Sciatic nerve (tissue), 2 donors: ENCODE measurements around the gene QSOX2. TPM values are rescaled to one million over a fixed set of nuclear protein-coding genes. Genes with fewer than 3 reads are reported as not detected.
A peak's percentile ranks its signal among the peaks of the same experiment; 100 is the strongest.
"Not testable (repeated sequence)": the region's sequence is repeated elsewhere in the genome, so short reads cannot be mapped to it uniquely, and the experiment has no call there.

Source experiments
- ATAC-seq: fragments of 200-7000 bp; cut with Tn5 transposase; one replicate; pipeline ENCODE4 v1.9.1; 2020; ENCODE audit warnings: mild to moderate bottlenecking, moderate library complexity
- DNase-seq: peaks from one replicate; pipeline ENCODE4 v3.0.0-alpha.2; 2020; ENCODE audit warnings: low spot score
- intact Hi-C: fragments of 100-400 bp; cut with DNase I; formaldehyde crosslinking; loops from one replicate; pipeline ENCODE4 v1.14.2; 2022
- total RNA-seq: library from RNA; stranded (reverse); fragmentation: NEBNext Ultra II Directional; extraction: Animal tissue kit (Norgen Biotek cat#: 25700); gene quantifications from one replicate; pipeline ENCODE4 v1.2.1, GENCODE V29; 2021
- donor health status: DM: no; HTN: no; CAD: no.
- donor health status: DM: no; HTN: no; CAD: no.

Gene QSOX2
- total RNA-seq, 1 donor from 2014 or later, result 7.5 TPM

GRCh38 chr9:136268735-136269134, 23.1 kb upstream of the QSOX2 start:
- ATAC-seq (no peak), DNase-seq (no peak)
- intact Hi-C loops, result no loop called here

DNA sequence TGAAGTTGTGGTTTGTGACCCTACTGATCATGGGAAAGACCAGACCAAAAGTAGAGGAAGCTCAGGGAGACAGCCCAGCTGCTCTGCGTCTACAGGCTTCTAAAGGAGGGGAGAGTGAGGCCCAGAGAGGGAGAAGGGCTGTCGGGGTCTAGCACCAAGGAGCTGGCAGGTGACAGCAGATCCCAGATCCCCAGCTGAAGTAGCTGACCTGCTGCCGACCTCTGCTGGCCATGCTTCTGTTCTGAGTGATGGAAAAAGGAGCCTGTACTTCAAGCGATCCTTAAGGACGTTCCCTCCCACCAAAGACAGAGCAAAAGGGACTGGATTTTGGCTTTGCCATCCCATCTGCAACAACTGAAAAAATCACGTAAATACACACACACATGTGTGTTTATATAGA, 22.7 kb upstream of the QSOX2 start:
- ATAC-seq, result peak; percentile 5
- intact Hi-C loops, result no loop called here
- no peak for DNase-seq

DNA sequence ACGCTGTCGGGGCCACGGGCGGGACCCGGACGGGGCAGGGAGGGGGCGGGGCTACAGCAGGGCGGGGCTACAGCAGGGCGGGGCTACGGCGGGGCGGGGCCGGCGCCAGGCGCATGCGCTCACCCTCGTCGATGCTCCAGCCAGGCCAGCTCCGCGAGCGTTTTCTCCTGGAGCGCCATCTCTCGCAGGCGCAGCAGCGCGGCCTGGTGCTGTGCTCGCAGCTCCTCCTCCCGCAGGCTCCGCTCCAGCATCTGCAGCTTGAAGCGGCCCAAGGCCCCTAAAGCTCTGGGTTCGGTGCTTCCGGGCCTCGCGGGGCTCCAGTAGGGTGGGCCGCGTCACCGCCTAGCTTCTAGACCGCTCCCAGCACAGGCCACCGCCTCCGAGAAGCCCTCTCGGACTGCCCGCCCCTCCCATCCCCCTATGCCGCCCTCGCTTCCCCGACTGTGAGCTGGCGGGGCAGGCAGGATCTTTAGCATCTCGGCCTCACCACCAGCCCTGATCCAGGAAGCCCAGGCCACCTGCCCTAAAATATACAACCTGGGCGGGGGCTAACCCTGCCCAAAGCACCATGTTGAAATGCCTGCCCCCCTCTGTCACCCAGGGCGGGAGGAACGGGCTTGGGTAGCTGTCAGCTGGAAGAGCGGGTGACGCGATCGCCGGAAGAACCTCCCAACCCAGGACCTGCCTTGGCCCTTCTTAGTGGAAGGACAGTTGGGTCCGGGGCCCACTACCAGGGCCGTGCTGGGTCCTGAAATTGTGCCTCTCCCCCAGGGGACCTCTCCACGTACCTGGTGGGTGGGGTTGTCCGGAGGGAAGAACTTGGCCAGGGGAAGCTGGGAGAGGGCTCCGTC, 21.9 kb upstream of the QSOX2 start:
- peak; percentile 89 for DNase-seq
- intact Hi-C loops, result no loop called here
- peak; percentile 96 for ATAC-seq

DNA sequence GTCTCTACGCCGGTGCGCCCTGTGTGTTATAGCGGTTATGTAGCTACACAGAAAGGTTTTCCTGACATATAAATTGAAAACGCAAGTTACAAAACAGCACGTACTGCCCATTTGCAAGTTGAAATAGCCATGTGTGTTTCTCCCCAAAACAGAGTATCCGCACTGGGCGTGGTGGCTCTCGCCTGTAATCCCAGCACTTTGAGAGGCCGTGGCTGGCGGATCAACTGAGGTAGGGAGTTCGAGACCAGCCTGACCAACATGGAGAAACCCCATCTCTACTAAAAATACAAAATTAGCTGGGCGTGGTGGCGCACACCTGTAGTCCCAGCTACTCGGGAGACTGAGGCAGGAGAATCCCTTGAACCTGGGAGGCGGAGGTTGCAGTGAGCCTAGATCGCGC, 21.0 kb upstream of the QSOX2 start:
- ATAC-seq, DNase-seq, intact Hi-C loops: not testable (repeated sequence)

GRCh38 chr9:136265561-136266355, 20.1 kb upstream of the QSOX2 start:
- DNase-seq, result no peak
- ATAC-seq, result no peak
- intact Hi-C loops, result no loop called here

- no peak for DNase-seq
- ATAC-seq, result no peak
- intact Hi-C loops, result no loop called here
These were observed 19.1 kb upstream of the QSOX2 start for GRCh38 chr9:136264441-136265405.

DNA sequence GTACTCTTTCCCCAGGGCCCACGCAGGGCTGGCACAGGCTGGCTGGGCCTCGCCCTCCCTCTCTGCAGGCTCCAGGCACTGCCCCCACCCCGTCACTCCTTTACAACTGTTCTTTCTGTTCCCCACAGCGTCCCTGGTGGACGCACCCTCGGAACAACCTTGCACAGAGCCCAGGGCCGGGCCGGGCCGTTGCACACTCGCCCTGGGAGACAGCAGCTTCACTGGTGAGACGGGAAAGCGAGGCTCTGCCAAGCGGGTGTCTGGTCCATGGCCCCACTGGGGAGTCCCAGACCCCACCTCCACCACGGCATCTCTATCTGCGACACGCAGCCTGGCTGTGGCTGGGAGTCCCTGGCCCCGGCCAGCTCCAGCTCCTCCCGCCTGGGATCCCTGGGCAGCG, 18.4 kb upstream of the QSOX2 start:
- DNase-seq, result no peak
- no peak for ATAC-seq
- intact Hi-C loops, result no loop called here

- intact Hi-C loops, result no loop called here
- DNase-seq (no peak), ATAC-seq (no peak)
These were observed 17.1 kb upstream of the QSOX2 start for GRCh38 chr9:136262671-136263178.

- DNase-seq, result no peak
- intact Hi-C loops, result no loop called here
- ATAC-seq, result no peak
These were observed 16.2 kb upstream of the QSOX2 start for GRCh38 chr9:136261686-136262430.

DNA sequence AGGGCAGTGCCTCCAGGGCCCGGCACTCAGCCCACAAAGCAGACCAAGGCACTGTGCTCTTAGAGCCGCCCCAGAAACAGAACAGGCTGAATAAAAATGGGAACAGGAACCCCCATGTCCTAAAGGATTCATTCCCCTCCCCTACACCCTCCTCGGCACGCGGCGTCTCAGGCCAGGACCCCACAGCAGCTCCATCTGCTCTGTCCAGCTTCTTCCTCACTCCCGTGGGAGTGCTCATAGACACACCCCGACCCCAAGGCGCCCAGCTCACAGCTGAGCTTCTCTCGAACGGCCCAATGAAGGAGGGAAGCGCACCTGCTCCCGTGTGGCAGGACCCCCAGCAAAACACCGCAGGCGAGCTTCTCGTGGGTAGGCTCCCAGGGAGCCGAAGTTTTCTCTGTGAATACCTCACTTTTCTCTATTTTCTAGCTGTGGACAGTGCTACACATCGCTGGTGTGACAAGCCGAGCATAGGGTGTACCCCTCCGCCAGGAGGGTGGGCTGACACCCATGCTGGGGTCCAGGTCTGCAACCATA, 15.4 kb upstream of the QSOX2 start:
- intact Hi-C loops, result no loop called here
- no peak for ATAC-seq

DNA sequence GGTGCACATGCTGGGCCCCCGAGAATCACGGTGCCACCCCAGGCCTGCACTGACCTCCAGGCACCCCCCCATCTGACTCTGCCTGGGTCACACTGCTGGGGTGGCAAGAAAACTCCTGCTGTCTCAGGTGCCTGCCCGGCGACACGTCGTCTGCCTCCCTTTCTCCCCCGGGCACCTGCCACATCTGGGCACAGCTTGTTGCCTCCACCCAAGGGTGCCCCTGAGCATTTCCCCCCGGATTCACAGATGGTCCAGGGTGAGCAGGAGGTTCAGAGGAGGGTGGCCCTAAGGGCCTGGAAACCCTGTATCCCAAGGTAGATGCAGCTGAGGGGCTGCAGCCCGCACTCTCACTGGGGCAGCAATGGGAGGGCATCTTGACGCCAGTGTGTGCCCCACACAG, 14.9 kb upstream of the QSOX2 start:
- ATAC-seq (no peak), DNase-seq (no peak)
- intact Hi-C loops, result no loop called here

More for the DNA sequence above, 15.4 kb upstream of the QSOX2 start:
- DNase-seq, result no peak

DNA sequence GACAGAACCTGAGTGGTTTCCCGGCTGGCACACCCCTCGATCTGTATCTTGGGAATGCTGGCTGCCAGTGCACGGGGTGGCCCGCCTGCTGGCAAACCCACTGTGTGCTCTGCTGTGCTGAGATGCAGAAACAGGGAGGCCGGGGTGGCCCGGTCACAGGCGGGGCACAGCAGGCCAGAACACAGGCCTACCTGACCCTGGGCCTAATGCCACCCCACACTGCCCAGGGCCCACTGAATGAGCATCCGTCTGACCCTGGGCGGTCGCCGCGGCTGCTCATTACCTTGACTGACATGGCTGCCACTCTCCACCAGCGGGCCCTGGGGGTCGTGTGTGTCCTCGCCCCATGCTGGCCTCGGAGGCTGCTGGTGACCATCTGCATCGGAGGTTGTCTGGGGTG, 14.2 kb upstream of the QSOX2 start:
- intact Hi-C loops, result no loop called here
- ATAC-seq (no peak), DNase-seq (no peak)

GRCh38 chr9:136259517-136259813, 13.9 kb upstream of the QSOX2 start:
- no peak for DNase-seq
- no peak for ATAC-seq
- intact Hi-C loops, result no loop called here

DNA sequence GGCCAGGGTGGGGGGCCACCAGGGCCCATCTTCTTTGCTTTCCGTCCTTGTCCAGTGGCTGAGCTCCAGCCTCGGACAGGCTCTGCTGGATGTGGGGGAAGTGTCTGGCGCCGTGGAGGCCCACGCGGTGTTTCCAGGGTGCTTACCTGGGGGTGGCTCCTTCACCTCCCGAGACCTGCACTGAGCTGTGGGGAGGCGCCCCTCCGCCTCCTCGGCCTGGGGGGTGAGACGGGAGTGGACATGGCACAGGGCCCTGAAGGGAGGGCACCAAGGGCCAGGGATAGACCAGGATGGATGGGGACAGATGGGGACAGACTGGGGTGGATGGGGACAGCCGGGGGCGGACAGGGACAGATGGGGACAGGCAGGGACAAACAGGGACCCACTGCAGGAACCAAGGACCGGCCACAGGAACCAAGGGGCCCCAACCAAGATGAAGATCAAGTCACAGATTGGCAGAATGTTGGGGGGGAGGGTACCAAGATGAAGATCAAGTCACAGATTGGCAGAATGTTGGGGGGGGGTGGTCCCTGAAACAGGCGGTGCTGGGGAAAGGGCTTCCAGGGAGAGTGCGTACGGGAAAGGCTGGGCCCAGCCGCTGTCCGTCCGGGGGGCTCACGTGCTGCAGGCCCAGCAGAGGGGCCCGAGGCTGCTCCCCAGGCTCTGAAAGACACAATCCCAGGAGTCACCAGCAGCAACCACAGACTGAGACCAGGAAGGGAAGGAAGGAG, 13.3 kb upstream of the QSOX2 start:
- DNase-seq, result no peak
- no peak for ATAC-seq
- intact Hi-C loops, result no loop called here

- ATAC-seq (no peak), DNase-seq (no peak)
- intact Hi-C loops, result no loop called here
These were observed 12.7 kb upstream of the QSOX2 start for GRCh38 chr9:136258299-136258625.

DNA sequence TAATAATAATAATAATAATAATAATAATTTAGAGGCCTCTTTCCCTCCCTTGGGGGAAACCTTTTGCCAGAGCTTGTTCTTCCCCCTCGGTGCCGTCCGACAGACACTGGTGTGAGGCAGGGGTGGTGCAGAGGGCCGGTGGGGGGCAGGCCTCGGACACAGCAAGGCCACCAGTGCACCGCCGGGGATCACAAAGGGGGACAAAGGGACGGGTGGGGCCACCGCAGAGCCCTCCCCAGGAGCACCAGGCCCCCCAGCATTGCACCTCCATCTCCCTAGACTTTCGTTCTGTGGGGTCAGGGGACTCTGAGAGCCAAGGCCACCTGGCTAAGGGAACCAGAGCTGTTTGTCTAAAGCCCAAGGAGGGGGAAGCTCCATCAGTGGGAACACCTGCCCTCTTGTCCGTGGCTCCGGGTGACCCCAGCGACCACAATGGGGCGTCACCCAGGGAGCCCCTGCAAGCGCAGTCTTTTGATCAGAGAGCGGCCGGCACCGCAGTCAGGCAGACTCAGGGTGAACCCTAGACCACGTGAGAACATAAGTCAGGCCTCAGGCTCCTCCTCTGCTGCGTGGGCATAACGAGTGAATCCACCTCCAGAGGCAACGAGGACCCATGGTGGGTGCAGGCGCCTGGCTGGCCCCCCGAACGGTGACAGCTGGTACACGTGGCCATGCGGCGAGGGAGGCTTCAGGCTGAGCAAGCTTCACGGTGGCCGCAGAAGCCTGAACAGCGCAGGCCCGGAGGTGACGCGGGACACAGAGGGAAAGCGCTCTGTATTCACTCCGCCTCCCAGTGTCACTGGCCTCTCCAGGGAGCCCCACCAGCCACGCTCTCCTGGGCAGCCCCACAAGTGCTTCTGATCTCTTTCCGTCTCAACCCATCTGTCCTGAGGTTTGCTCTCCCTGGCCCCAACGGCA, 12.0 kb upstream of the QSOX2 start:
- DNase-seq (no peak), ATAC-seq (no peak)
- intact Hi-C loops, result no loop called here
